ENCODE data around the gene TBC1D22A.

- no peak for TF ChIP-seq RARB (CRISPR knock-in tag; IDR thresholded peaks at IDR 0.05)
- no peak for TF ChIP-seq ARNTL (CRISPR knock-in tag; IDR thresholded peaks at IDR 0.05; ENCODE audit: borderline replicate concordance, low read depth)
These were observed 210.7 kb downstream of the TBC1D22A start for GRCh38 chr22:46972901-46973831.
